ENCODE results near the gene ZNF148. TPM values are rescaled to one million over a fixed set of nuclear protein-coding genes. Genes with fewer than 3 reads are reported as not detected.

The ZNF148 gene
- polyA plus RNA-seq, 2 of the 4 experiments (the other 2 are of a cell fraction) = 9.9 to 26.5 TPM

DNA sequence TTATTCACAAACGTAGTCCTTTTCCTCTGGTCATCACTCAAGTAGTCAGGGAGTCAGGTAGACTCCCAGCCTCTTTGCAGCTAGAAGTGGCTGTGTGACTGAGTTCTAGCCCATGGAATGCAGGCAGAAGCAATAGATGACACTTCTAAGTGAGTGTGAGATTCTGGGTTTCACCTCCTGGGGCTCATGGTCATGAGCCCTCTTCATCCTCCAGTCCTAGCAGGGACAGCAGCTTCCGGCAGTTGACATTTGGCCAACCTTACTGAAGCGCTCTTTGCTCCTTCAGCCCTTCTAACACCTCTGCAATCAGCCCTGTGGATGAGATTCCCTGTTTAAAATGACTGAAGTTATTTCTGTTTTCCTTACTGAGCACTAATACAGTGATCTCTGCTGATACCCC, 184.3 kb downstream of the ZNF148 start:
- no peaks in the 10 kb centered on the region for H3K4me1 ChIP-seq
- ChIA-PET POLR2A (no interaction called here), CTCF (interaction anchor here (0.6 kb wide), 1 partner anchor 395 kb away, joined by 4 read pairs; no protein-coding TSS in a partner anchor)
- 86% methylated on average over 3 of the region's 3 CpGs for WGBS (ENCODE audit: missing lambda C conversion rate)
- H3K9me3 ChIP-seq = no peaks in the 10 kb centered on the region
- FAIRE-seq = no peak
- no peak for TF ChIP-seq FOSB (CRISPR knock-in tag; IDR thresholded peaks at IDR 0.05)
- TF ChIP-seq ZSCAN20 (CRISPR knock-in tag; IDR thresholded peaks at IDR 0.05) = no peak
- TF ChIP-seq SREBF2 (IDR thresholded peaks at IDR 0.05) = no peak
- TF ChIP-seq RAD21 (conservative IDR thresholded peaks at IDR 0.05 in 1 of 2, IDR thresholded peaks at IDR 0.05 in 1 of 2) = no peak
- TF ChIP-seq CHD4 (IDR thresholded peaks at IDR 0.05; ENCODE audit: borderline replicate concordance) = no peak
- H3K27ac ChIP-seq = no peak overlapping the region
- no peak for DNase-seq (ENCODE audit: low read depth in 1 of 2, low spot score in 1 of 2)
- H3K4me2 ChIP-seq = no peak overlapping the region
- ATAC-seq = no peak
- H3K4me3 ChIP-seq = no peak overlapping the region

- H3K4me3 ChIP-seq = no peak overlapping the region
- H3K4me1 ChIP-seq = no peaks in the 10 kb centered on the region
- TF ChIP-seq HOXA7 (CRISPR knock-in tag; IDR thresholded peaks at IDR 0.05) = no peak
- no peak for TF ChIP-seq EHMT2 (IDR thresholded peaks at IDR 0.05; ENCODE audit: low read depth)
- no peak for TF ChIP-seq HEYL (CRISPR knock-in tag; IDR thresholded peaks at IDR 0.05)
- no peak for TF ChIP-seq FOXS1 (CRISPR knock-in tag; IDR thresholded peaks at IDR 0.05)
- TF ChIP-seq, protein P1, sequence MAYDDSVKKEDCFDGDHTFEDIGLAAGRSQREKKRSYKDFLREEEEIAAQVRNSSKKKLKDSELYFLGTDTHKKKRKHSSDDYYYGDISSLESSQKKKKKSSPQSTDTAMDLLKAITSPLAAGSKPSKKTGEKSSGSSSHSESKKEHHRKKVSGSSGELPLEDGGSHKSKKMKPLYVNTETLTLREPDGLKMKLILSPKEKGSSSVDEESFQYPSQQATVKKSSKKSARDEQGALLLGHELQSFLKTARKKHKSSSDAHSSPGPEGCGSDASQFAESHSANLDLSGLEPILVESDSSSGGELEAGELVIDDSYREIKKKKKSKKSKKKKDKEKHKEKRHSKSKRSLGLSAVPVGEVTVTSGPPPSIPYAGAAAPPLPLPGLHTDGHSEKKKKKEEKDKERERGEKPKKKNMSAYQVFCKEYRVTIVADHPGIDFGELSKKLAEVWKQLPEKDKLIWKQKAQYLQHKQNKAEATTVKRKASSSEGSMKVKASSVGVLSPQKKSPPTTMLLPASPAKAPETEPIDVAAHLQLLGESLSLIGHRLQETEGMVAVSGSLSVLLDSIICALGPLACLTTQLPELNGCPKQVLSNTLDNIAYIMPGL (CRISPR knock-in tag; IDR thresholded peaks at IDR 0.05; ENCODE audit: borderline replicate concordance) = no peak
- TF ChIP-seq GATA3 (IDR thresholded peaks at IDR 0.05; ENCODE audit: borderline replicate concordance) = no peak
- TF ChIP-seq TFCP2L1 (CRISPR knock-in tag; IDR thresholded peaks at IDR 0.05) = no peak
- no peak for TF ChIP-seq CBX2 (IDR thresholded peaks at IDR 0.05; ENCODE audit: borderline replicate concordance, low read depth)
- TF ChIP-seq REST (IDR thresholded peaks at IDR 0.05) = no peak
- TF ChIP-seq SMC3 (IDR thresholded peaks at IDR 0.05) = no peak
- TF ChIP-seq KDM5A (IDR thresholded peaks at IDR 0.05) = no peak
- TF ChIP-seq NR3C1 (IDR thresholded peaks at IDR 0.05) = no peak
- TF ChIP-seq CTCF (IDR thresholded peaks at IDR 0.05) = no peak
- TF ChIP-seq, protein P2, sequence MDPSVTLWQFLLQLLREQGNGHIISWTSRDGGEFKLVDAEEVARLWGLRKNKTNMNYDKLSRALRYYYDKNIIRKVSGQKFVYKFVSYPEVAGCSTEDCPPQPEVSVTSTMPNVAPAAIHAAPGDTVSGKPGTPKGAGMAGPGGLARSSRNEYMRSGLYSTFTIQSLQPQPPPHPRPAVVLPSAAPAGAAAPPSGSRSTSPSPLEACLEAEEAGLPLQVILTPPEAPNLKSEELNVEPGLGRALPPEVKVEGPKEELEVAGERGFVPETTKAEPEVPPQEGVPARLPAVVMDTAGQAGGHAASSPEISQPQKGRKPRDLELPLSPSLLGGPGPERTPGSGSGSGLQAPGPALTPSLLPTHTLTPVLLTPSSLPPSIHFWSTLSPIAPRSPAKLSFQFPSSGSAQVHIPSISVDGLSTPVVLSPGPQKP (IDR thresholded peaks at IDR 0.05; ENCODE audit: low read depth, low read length) = no peak
- WGBS (ENCODE audit: missing lambda C conversion rate) = 84% methylated on average over 5 of the region's 7 CpGs
- ChIA-PET CTCF (interaction anchor here (1.3 kb wide), 1 partner anchor 193 kb away, joined by 3 read pairs; no protein-coding TSS in a partner anchor), POLR2A (no interaction called here)
- DNase-seq (ENCODE audit: low read depth in 1 of 2, low spot score in 1 of 2) (no peak), FAIRE-seq (no peak), ATAC-seq (no peak)
- H3K9me3 ChIP-seq = no peaks in the 10 kb centered on the region
- no peak overlapping the region for H3K27ac ChIP-seq
- no peak overlapping the region for H3K4me2 ChIP-seq
These were observed 185.6 kb downstream of the ZNF148 start for GRCh38 chr3:125189378-125190165.
